Measurements from ENCODE around the gene HLA-F. TPM values are rescaled to one million over a fixed set of nuclear protein-coding genes. Genes with fewer than 3 reads are reported as not detected.

Gene HLA-F
- total and polyA plus RNA-seq, 7 donors: 12.0 to 26.5 (median 17.0) TPM

DNA sequence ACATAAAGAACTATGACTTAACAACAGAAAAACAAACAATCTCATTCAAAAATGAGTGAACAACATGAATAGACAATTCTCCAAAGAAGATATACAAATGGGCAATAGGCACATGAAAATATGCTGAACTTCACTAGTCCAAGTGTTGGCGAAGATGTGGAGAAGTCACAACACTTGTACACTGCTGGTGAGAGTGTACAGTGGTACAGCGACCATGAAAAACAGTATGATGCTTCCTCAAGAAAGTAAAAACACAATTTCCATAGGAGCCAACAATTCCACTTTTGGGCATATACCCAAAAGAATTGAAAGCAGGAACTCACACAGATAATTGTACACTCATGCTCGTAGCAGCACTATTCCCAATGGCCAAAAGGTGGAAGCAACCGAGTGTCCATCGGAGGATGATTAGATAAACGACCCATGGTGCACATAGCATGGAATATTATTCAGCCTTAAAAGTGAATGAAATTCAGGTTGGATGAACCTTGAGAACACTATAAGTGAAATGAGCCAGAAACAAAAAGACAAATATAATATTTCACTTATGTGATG is 6.6 kb downstream of the HLA-F start:
- WGBS, 3 donors: 72 to 73% (median 73%) methylated on average over 6 of the region's 6 CpGs
- H3K9me3 ChIP-seq: no peaks in the 10 kb centered on the region
- ATAC-seq (no peak), DNase-seq (no peak)
- TF ChIP-seq, protein P1, sequence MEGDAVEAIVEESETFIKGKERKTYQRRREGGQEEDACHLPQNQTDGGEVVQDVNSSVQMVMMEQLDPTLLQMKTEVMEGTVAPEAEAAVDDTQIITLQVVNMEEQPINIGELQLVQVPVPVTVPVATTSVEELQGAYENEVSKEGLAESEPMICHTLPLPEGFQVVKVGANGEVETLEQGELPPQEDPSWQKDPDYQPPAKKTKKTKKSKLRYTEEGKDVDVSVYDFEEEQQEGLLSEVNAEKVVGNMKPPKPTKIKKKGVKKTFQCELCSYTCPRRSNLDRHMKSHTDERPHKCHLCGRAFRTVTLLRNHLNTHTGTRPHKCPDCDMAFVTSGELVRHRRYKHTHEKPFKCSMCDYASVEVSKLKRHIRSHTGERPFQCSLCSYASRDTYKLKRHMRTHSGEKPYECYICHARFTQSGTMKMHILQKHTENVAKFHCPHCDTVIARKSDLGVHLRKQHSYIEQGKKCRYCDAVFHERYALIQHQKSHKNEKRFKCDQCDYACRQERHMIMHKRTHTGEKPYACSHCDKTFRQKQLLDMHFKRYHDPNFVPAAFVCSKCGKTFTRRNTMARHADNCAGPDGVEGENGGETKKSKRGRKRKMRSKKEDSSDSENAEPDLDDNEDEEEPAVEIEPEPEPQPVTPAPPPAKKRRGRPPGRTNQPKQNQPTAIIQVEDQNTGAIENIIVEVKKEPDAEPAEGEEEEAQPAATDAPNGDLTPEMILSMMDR (IDR thresholded peaks at IDR 0.05): no peak
- no peak overlapping the region for H3K4me3 ChIP-seq
- H3K4me1 ChIP-seq: no peaks in the 10 kb centered on the region
- intact Hi-C loops (cut with DNase I): no loop called here
- H3K27me3 ChIP-seq (ENCODE audit: insufficient read depth in 3 of 3, low read length in 2 of 3): no peaks in the 10 kb centered on the region
- peaks cover 0 to 3% of the 10 kb centered on the region in 2 donors for H3K36me3 ChIP-seq (ENCODE audit: insufficient read depth in 1 of 2, low read depth in 1 of 2)
- no peak overlapping the region for H3K27ac ChIP-seq

DNA sequence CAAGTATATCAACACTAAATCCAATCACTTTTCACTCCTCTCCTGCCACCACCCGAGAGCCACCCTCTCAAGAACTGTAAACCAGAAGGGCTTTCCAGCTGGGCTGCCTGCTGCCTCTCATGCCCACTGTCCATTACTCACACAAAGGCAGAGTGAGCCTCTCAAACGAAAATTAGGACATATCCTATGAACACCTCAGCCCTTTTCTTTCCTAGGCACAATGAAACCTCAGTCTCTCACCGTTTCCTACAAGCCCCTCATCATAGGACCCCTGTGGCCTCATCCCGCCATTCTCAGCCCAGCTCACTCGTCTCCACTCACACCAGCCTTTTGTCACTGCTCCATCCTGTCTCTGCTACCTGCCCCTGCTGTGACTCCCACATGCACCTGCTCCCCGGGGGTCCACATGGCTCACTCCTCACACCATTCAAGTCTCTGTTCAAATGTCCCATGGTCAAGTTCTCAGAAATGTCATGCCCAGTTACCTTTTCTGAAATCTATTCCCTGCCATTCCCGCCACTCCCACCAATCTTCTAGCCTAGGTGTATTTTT is 7.4 kb downstream of the HLA-F start:
- H3K27me3 ChIP-seq (ENCODE audit: insufficient read depth in 3 of 3, low read length in 2 of 3): no peaks in the 10 kb centered on the region
- DNase-seq: no peak
- no peak for ATAC-seq
- no peaks in the 10 kb centered on the region for H3K9me3 ChIP-seq
- WGBS, 3 donors: 43 to 52% (median 45%) methylated on average over 7 of the region's 7 CpGs
- TF ChIP-seq, protein P1 (IDR thresholded peaks at IDR 0.05): no peak
- no peak overlapping the region for H3K27ac ChIP-seq
- no peaks in the 10 kb centered on the region for H3K4me1 ChIP-seq
- no peak overlapping the region for H3K4me3 ChIP-seq
- H3K36me3 ChIP-seq (ENCODE audit: insufficient read depth in 1 of 2, low read depth in 1 of 2): peaks cover 0 to 3% of the 10 kb centered on the region in 2 donors
- intact Hi-C loops (cut with DNase I): no loop called here

DNA sequence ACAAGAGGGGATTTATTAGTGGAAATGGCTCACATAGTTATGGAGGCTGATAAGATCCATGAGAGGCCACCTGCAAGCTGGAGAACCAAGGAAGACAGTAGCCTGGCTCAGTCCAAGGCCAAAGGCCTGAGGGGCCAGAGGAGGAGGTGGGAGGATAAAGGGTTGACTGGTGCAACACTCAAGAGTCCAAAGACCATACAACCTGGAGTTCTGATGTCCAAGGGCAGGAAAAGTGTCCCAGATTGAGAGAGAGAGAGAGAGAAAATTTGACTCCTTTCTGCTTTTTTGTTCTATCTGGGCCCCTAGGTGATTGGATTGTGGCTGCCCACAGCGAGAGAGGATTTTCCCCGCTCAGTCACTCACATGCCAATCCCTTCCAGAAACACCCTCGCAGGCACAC is 8.0 kb downstream of the HLA-F start:
- no peaks in the 10 kb centered on the region for H3K4me1 ChIP-seq
- ATAC-seq (no peak), DNase-seq (no peak)
- 59 to 82% (median 67%) methylated on average over 3 of the region's 3 CpGs for WGBS, 3 donors
- H3K9me3 ChIP-seq: no peaks in the 10 kb centered on the region
- H3K27ac ChIP-seq: no peak overlapping the region
- no peaks in the 10 kb centered on the region for H3K27me3 ChIP-seq (ENCODE audit: insufficient read depth in 3 of 3, low read length in 2 of 3)
- peaks cover 0 to 3% of the 10 kb centered on the region in 2 donors for H3K36me3 ChIP-seq (ENCODE audit: insufficient read depth in 1 of 2, low read depth in 1 of 2)
- TF ChIP-seq, protein P1 (IDR thresholded peaks at IDR 0.05): no peak
- intact Hi-C loops (cut with DNase I): no loop called here
- no peak overlapping the region for H3K4me3 ChIP-seq

DNA sequence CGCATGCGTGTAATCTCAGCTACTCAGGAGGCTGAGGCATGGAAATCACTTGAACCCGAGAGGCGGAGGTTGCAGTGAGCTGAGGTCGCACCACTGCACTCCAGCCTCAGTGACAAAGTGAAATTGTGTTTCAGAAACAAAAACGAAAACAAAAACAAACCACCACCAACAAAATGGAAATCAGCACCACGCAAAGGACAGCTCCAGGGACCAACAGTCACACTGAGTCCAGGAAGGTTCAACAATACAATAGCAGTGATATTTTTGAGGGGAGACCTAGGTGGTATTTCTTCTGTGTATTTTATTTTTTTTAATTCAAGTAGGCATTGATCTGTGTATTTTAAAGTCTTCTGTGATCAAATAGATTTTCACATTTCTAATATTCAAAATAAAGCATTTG is 9.8 kb downstream of the HLA-F start:
- intact Hi-C loops (cut with DNase I): no loop called here
- Histone ChIP-seq H3K9me3 (no peaks in the 10 kb centered on the region), H3K27ac (no peak overlapping the region), H3K36me3 (ENCODE audit: insufficient read depth in 1 of 2, low read depth in 1 of 2) (no peaks in the 10 kb centered on the region), H3K4me1 (no peaks in the 10 kb centered on the region), H3K27me3 (ENCODE audit: insufficient read depth in 3 of 3, low read length in 2 of 3) (no peaks in the 10 kb centered on the region), H3K4me3 (no peak overlapping the region)
- DNase-seq (no peak), ATAC-seq (no peak)
- TF ChIP-seq, protein P1 (IDR thresholded peaks at IDR 0.05): no peak
- 56 to 79% (median 57%) methylated on average over 7 of the region's 7 CpGs for WGBS, 3 donors

All from psoas muscle (tissue), 8 donors.